Fibroblast of lung (primary cell): ENCODE data around the gene ATP13A1. TPM values are rescaled to one million over a fixed set of nuclear protein-coding genes. Genes with fewer than 3 reads are reported as not detected.

ENCODE experiments used
- DNase-seq, 2 donors: peaks; one replicate each; pipeline versions ENCODE4 v3.0.0 to v3.0.0-alpha.2; 2010; ENCODE audit warnings: low read depth in 2 of 2
- H2AFZ ChIP-seq: 2 replicates; pipeline ENCODE4 v1.5.1; 2012; ENCODE audit warnings: low read length, control low read depth, inconsistent platforms
- H3K27ac ChIP-seq: 2 replicates; pipeline ENCODE4 v1.5.1; 2011; ENCODE audit warnings: low read length, control low read depth; ENCODE audit not compliant: insufficient read depth
- H3K27me3 ChIP-seq: 2 replicates; pipeline ENCODE4 v1.5.1; 2011; ENCODE audit warnings: mild to moderate bottlenecking, low read length; ENCODE audit not compliant: control insufficient read depth, insufficient read depth
- H3K36me3 ChIP-seq: 2 replicates; pipeline ENCODE4 v1.5.1; 2011; ENCODE audit warnings: low read length; ENCODE audit not compliant: control insufficient read depth, insufficient read depth
- H3K4me1 ChIP-seq: 2 replicates; pipeline ENCODE4 v1.5.1; 2011; ENCODE audit warnings: low read length; ENCODE audit not compliant: control insufficient read depth, insufficient read depth; ENCODE audit errors: extremely low read depth
- H3K4me2 ChIP-seq: 2 replicates; pipeline ENCODE4 v1.5.1; 2011; ENCODE audit warnings: low read length, control low read depth; ENCODE audit not compliant: insufficient read depth; ENCODE audit errors: extremely low read depth
- H3K4me3 ChIP-seq, 4 experiments: fragments of 200-600 bp in 1 of 4; sonication (generic) in 1 of 4; replicated peaks in 1 of 4; 2 replicates each; pipeline ENCODE4 v1.5.1; 2011 to 2016; ENCODE audit warnings: low read length in 4 of 4, low read depth in 3 of 4, mild to moderate bottlenecking in 3 of 4, control low read depth in 2 of 4, inconsistent platforms in 1 of 4, mixed read lengths in 1 of 4; ENCODE audit not compliant: insufficient read depth in 1 of 4; ENCODE audit errors: control extremely low read depth in 1 of 4
- H3K79me2 ChIP-seq: 2 replicates; pipeline ENCODE4 v1.5.1; 2012; ENCODE audit warnings: mild to moderate bottlenecking, low read length, inconsistent platforms; ENCODE audit not compliant: control insufficient read depth, insufficient read depth
- H3K9ac ChIP-seq: 2 replicates; pipeline ENCODE4 v1.5.1; 2011; ENCODE audit warnings: mild to moderate bottlenecking, low read length, control low read depth; ENCODE audit not compliant: insufficient read depth
- H3K9me3 ChIP-seq: 2 replicates; pipeline ENCODE4 v1.5.1; 2012; ENCODE audit warnings: low read depth, low read length; ENCODE audit not compliant: control insufficient read depth, insufficient read depth
- H4K20me1 ChIP-seq: 2 replicates; pipeline ENCODE4 v1.5.1; 2011; ENCODE audit warnings: low read length; ENCODE audit not compliant: control insufficient read depth, insufficient read depth; ENCODE audit errors: extremely low read depth
- EZH2 ChIP-seq: IDR thresholded peaks from 2 replicates; pipeline ENCODE4 v1.5.1; 2012; ENCODE audit warnings: low read length, control low read depth, mild to moderate bottlenecking; ENCODE audit errors: missing control alignments
- polyA plus RNA-seq, 2 donors: library from polyadenylated mRNA; depleted of rRNA in 1 of 2; stranded (reverse) in 1 of 2; unstranded in 1 of 2; fragments of >200 nt; gene quantifications; 2 replicates each; pipeline ENCODE4 v1.2.1, GENCODE V29; 2011 to 2012; ENCODE audit warnings: missing spikeins in 1 of 2
- total RNA-seq: library from RNA; depleted of rRNA; stranded (reverse); fragments of >200 nt; gene quantifications from 2 replicates; pipeline ENCODE4 v1.2.1, GENCODE V29; 2014
- TF ChIP-seq, protein P1 (sequence below), 2 donors: IDR thresholded peaks in 1 of 2; conservative IDR thresholded peaks in 1 of 2; 1 replicate in 1 of 2; 2 replicates in 1 of 2; pipeline ENCODE4 v1.5.1; 2011 to 2012; ENCODE audit warnings: low read length in 2 of 2, control low read depth in 1 of 2, inconsistent platforms in 1 of 2, low read depth in 1 of 2, mild to moderate bottlenecking in 1 of 2

Gene ATP13A1
- total and polyA plus RNA-seq, 2 donors (not counting 1 experiment from before 2014, with no cell fraction given) = 8.5 to 25.4 TPM

DNA sequence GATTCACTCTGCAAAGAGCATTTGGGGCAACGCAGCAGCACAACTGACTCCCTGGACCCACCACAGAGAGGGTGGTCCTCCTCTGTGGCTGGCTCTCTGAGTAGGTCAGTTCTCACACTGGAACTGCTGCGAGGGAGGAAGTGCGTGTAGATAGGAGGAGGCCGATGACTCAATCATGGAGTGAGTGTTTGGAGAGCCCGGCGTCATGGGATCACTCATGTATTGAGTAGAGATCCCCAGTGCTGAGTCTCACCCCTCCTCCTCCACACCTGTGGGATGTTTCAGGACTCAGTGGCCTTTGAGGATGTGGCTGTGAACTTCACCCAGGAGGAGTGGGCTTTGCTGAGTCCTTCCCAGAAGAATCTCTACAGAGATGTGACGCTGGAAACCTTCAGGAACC is 14.1 kb upstream of the ATP13A1 start:
- Histone ChIP-seq H3K27ac (no peak overlapping the region), H3K4me3 (no peak overlapping the region), H3K27me3 (no peaks in the 10 kb centered on the region), H2AFZ (no peak overlapping the region), H3K9me3 (no peaks in the 10 kb centered on the region), H3K9ac (no peak overlapping the region), H3K36me3 (peaks cover 2% of the 10 kb centered on the region), H3K4me1 (no peaks in the 10 kb centered on the region), H3K4me2 (no peak overlapping the region), H3K79me2 (no peaks in the 10 kb centered on the region), H4K20me1 (no peaks in the 10 kb centered on the region)
- DNase-seq = no peak
- TF ChIP-seq, protein P1, sequence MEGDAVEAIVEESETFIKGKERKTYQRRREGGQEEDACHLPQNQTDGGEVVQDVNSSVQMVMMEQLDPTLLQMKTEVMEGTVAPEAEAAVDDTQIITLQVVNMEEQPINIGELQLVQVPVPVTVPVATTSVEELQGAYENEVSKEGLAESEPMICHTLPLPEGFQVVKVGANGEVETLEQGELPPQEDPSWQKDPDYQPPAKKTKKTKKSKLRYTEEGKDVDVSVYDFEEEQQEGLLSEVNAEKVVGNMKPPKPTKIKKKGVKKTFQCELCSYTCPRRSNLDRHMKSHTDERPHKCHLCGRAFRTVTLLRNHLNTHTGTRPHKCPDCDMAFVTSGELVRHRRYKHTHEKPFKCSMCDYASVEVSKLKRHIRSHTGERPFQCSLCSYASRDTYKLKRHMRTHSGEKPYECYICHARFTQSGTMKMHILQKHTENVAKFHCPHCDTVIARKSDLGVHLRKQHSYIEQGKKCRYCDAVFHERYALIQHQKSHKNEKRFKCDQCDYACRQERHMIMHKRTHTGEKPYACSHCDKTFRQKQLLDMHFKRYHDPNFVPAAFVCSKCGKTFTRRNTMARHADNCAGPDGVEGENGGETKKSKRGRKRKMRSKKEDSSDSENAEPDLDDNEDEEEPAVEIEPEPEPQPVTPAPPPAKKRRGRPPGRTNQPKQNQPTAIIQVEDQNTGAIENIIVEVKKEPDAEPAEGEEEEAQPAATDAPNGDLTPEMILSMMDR (conservative IDR thresholded peaks at IDR 0.05 in 1 of 2, IDR thresholded peaks at IDR 0.05 in 1 of 2; ENCODE audit: low read depth in 1 of 2, low read length in 2 of 2) = no peak
- TF ChIP-seq EZH2 = no peak

DNA sequence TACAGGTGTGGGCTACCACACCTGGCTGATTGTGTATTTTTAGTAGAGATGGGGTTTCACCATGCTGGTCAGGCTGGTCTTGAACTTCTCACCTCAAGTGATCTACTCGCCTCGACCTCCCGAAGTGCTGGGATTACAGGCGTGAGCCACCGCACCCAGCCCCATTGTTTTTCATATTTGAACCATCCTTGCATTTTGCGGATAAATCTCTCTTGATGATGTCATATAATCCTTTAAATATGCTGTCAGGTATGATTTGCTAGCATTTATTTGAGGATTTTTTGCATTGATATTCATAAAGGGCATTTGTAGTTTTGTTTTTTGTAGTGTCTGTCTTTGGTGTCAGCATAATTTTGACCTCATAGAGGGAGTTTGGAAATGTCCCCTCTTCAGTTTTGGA is 10.8 kb upstream of the ATP13A1 start:
- DNase-seq = no peak
- Histone ChIP-seq H3K27ac (no peak overlapping the region), H3K4me1 (no peaks in the 10 kb centered on the region), H4K20me1 (no peaks in the 10 kb centered on the region), H3K9me3 (no peaks in the 10 kb centered on the region), H3K4me3 (no peak overlapping the region), H3K36me3 (no peaks in the 10 kb centered on the region), H3K79me2 (no peaks in the 10 kb centered on the region), H3K27me3 (no peaks in the 10 kb centered on the region), H2AFZ (no peak overlapping the region), H3K9ac (no peak overlapping the region), H3K4me2 (no peak overlapping the region)
- TF ChIP-seq, protein P1 (conservative IDR thresholded peaks at IDR 0.05 in 1 of 2, IDR thresholded peaks at IDR 0.05 in 1 of 2; ENCODE audit: low read depth in 1 of 2, low read length in 2 of 2) = no peak
- TF ChIP-seq EZH2 = no peak

DNA sequence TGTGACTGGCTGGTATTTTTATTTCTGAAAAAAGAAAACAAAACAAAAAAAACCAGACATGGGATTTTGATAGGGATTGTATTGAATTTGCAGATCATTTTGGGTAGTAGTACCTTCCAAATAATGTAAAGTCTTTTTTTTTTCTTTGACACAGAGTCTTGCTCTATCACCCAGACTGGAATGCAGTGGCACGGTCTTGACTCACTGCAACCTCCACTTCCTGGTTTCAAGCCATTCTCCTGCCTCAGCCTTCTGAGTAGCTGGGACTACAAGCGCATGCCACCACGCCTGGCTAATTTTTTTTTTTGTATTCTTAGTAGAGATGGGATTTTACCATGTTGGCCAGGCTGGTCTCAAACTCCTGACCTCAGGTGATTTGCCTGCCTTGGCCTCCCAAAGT is 9.3 kb upstream of the ATP13A1 start:
- Histone ChIP-seq H3K27me3 (no peaks in the 10 kb centered on the region), H3K4me3 (no peak overlapping the region), H3K36me3 (no peaks in the 10 kb centered on the region), H3K9me3 (no peaks in the 10 kb centered on the region), H2AFZ (no peak overlapping the region), H3K4me2 (no peak overlapping the region), H3K4me1 (peaks cover 2% of the 10 kb centered on the region), H3K27ac (no peak overlapping the region), H3K9ac (no peak overlapping the region), H3K79me2 (no peaks in the 10 kb centered on the region), H4K20me1 (no peaks in the 10 kb centered on the region)
- TF ChIP-seq EZH2 = no peak
- TF ChIP-seq, protein P1 (conservative IDR thresholded peaks at IDR 0.05 in 1 of 2, IDR thresholded peaks at IDR 0.05 in 1 of 2; ENCODE audit: low read depth in 1 of 2, low read length in 2 of 2) = no peak
- no peak for DNase-seq
